ENCODE results near the gene IPPK. TPM values are rescaled to one million over a fixed set of nuclear protein-coding genes. Genes with fewer than 3 reads are reported as not detected.

IPPK gene
- total and polyA plus RNA-seq, 11 donors = 4.2 to 11.0 (median 8.6) TPM

GRCh38 chr9:92637326-92637725 lies 32.6 kb downstream of the IPPK start:
- 85 to 95% (median 89%) methylated on average over 7 of the region's 7 CpGs for WGBS, 4 donors
- intact Hi-C loops (cut with DNase I) = loop anchor here in 9 of 10 donors (5.0 to 10.0 kb wide), 11 partner anchors 133 to 503 kb away; partner anchors contain the start of genes CENPP (in 2 of the 9), NOL8 (in 2 of the 9) and IARS1 (in 1 of the 9)
- no peak overlapping the region for H3K27ac ChIP-seq
- H3K4me1 ChIP-seq = peaks cover 0 to 22% (median 4%) of the 10 kb centered on the region in 12 donors
- TF ChIP-seq POLR2A (IDR thresholded peaks at IDR 0.05) (no peak), CTCF (IDR thresholded peaks at IDR 0.05) (no peak)
- DNase-seq (no peak), ATAC-seq (no peak)
- H3K9me3 ChIP-seq = no peaks in the 10 kb centered on the region
- H3K4me3 ChIP-seq = no peak overlapping the region
- H3K27me3 ChIP-seq = no peaks in the 10 kb centered on the region
- peaks cover 0 to 100% (median 93%) of the 10 kb centered on the region in 9 donors for H3K36me3 ChIP-seq

- H3K4me1 ChIP-seq = peaks cover 0 to 22% (median 4%) of the 10 kb centered on the region in 12 donors
Observed at GRCh38 chr9:92636627-92637026, 33.3 kb downstream of the IPPK start.

DNA sequence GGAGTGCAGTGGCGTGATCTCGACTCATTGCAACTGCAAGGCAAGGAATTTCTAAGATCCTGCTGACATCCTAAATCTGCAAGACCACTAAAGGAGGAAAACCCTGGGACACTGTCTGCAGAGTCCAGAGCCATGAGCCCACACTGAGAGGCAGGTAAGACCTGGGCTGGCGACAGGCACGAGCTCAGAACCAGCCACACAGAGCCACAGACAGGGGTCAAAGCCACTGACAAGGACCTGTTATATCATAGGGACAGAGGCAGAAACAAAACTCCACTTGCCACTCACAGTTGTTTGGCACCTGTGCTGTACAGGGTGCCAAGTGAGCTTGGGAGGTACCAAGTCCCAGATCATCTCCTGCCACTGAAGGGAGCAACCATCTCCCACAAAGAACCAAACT lies 34.2 kb downstream of the IPPK start:
- ATAC-seq (no peak), DNase-seq (no peak)
- Histone ChIP-seq H3K27me3 (no peaks in the 10 kb centered on the region), H3K4me3 (no peak overlapping the region), H3K9me3 (no peaks in the 10 kb centered on the region), H3K27ac (no peak overlapping the region), H3K36me3 (peaks cover 0 to 97% (median 88%) of the 10 kb centered on the region in 9 donors), H3K4me1 (peaks cover 0 to 22% (median 4%) of the 10 kb centered on the region in 12 donors)
- 87 to 95% (median 92%) methylated on average over 4 of the region's 4 CpGs for WGBS, 4 donors
- TF ChIP-seq POLR2A (IDR thresholded peaks at IDR 0.05) (no peak), CTCF (IDR thresholded peaks at IDR 0.05) (no peak)
- intact Hi-C loops (cut with DNase I) = loop anchor here (2.0 to 10.0 kb wide), 14 partner anchors 131 to 501 kb away; partner anchors contain the start of genes CENPP (in 2 of the 10), NOL8 (in 2 of the 10) and IARS1 (in 1 of the 10)

More at GRCh38 chr9:92636627-92637026, 33.3 kb downstream of the IPPK start:
- intact Hi-C loops (cut with DNase I) = loop anchor here in 9 of 10 donors (5.0 to 10.0 kb wide), 11 partner anchors 132 to 502 kb away; partner anchors contain the start of genes CENPP (in 2 of the 9), NOL8 (in 2 of the 9) and IARS1 (in 1 of the 9)
- no peaks in the 10 kb centered on the region for H3K9me3 ChIP-seq
- WGBS, 4 donors = 85 to 96% (median 91%) methylated on average over 3 of the region's 3 CpGs
- H3K27ac ChIP-seq = no peak overlapping the region
- no peaks in the 10 kb centered on the region for H3K27me3 ChIP-seq
- H3K36me3 ChIP-seq = peaks cover 0 to 100% (median 93%) of the 10 kb centered on the region in 9 donors
- no peak for TF ChIP-seq POLR2A (IDR thresholded peaks at IDR 0.05)
- peak in 1 of 12 donors; percentile 8 for TF ChIP-seq CTCF (IDR thresholded peaks at IDR 0.05)
- no peak for DNase-seq
- no peak for ATAC-seq
- no peak overlapping the region for H3K4me3 ChIP-seq

- Histone ChIP-seq H3K9me3 (peaks cover 0 to 3% (median 0%) of the 10 kb centered on the region in 12 donors), H3K36me3 (peaks cover 0 to 97% (median 84%) of the 10 kb centered on the region in 9 donors), H3K4me3 (peak overlapping the region in 1 of 12 donors; percentile 19), H3K27me3 (no peaks in the 10 kb centered on the region), H3K27ac (peak overlapping the region in 6 of 12 donors; percentile 3 to 62 (median 36)), H3K4me1 (peaks cover 0 to 22% (median 4%) of the 10 kb centered on the region in 12 donors)
- intact Hi-C loops (cut with DNase I) = loop anchor here (1.0 to 10.0 kb wide), 18 partner anchors 128 to 500 kb away; partner anchors contain the start of genes CENPP (in 6 of the 10), NOL8 (in 6 of the 10) and IARS1 (in 1 of the 10)
- ATAC-seq (peak; percentile 75 to 91 (median 87)), DNase-seq (peak; percentile 77 to 90 (median 80))
- 62 to 66% (median 65%) methylated on average over 35 of the region's 35 CpGs for WGBS, 4 donors
- TF ChIP-seq CTCF (IDR thresholded peaks at IDR 0.05) (peak; percentile 85 to 98 (median 90)), POLR2A (IDR thresholded peaks at IDR 0.05) (no peak)
Observed at GRCh38 chr9:92634712-92635605, 35.0 kb downstream of the IPPK start.

All from heart left ventricle (tissue), 16 donors.